H9 (cell line): Measurements from ENCODE around the gene TPPP. TPM values are rescaled to one million over a fixed set of nuclear protein-coding genes. Genes with fewer than 3 reads are reported as not detected.
"Not testable (repeated sequence)": the region's sequence is repeated elsewhere in the genome, so short reads cannot be mapped to it uniquely, and the experiment has no call there.

Experiments used
- DNase-seq: peaks from one replicate; pipeline ENCODE4 v3.0.0-alpha.2; 2017
- H2AFZ ChIP-seq: one replicate; pipeline ENCODE4 v1.6.1; 2013; ENCODE audit warnings: mild to moderate bottlenecking, low read length, control low read depth, moderate library complexity
- H2AK5ac ChIP-seq: 2 replicates; pipeline ENCODE4 v1.6.1; 2013; ENCODE audit warnings: low read length, control low read depth, mixed read lengths; ENCODE audit not compliant: insufficient read length
- H2BK120ac ChIP-seq: one replicate; pipeline ENCODE4 v1.6.1; 2013; ENCODE audit warnings: low read depth, mild to moderate bottlenecking, low read length, control low read depth, inconsistent platforms; ENCODE audit not compliant: poor library complexity, severe bottlenecking
- H2BK12ac ChIP-seq: 2 replicates; pipeline ENCODE4 v1.6.1; 2013; ENCODE audit warnings: low read length, control low read depth, mixed read lengths, low read depth; ENCODE audit not compliant: insufficient read length
- H2BK15ac ChIP-seq: 2 replicates; pipeline ENCODE4 v1.6.1; 2013; ENCODE audit warnings: low read depth, low read length, control low read depth
- H2BK20ac ChIP-seq: one replicate; pipeline ENCODE4 v1.6.1; 2013; ENCODE audit warnings: low read depth, mild to moderate bottlenecking, low read length, control low read depth, inconsistent platforms; ENCODE audit not compliant: poor library complexity, severe bottlenecking
- H2BK5ac ChIP-seq: 2 replicates; pipeline ENCODE4 v1.6.1; 2013; ENCODE audit warnings: low read length, control low read depth, mixed read lengths; ENCODE audit not compliant: insufficient read length
- H3K14ac ChIP-seq: 2 replicates; pipeline ENCODE4 v1.6.1; 2013; ENCODE audit warnings: low read length, control low read depth; ENCODE audit not compliant: insufficient read depth
- H3K18ac ChIP-seq: 2 replicates; pipeline ENCODE4 v1.6.1; 2013; ENCODE audit warnings: low read depth, mild to moderate bottlenecking, mixed read lengths, low read length, control low read depth; ENCODE audit not compliant: insufficient read length
- H3K23ac ChIP-seq: 2 replicates; pipeline ENCODE4 v1.6.1; 2013; ENCODE audit warnings: low read length, control low read depth, mixed read lengths, low read depth; ENCODE audit not compliant: insufficient read length
- H3K23me2 ChIP-seq: 2 replicates; pipeline ENCODE4 v1.6.1; 2013; ENCODE audit warnings: low read depth, mild to moderate bottlenecking, mixed read lengths, low read length, control low read depth; ENCODE audit not compliant: insufficient read length, poor library complexity, severe bottlenecking
- H3K27ac ChIP-seq: 2 replicates; pipeline ENCODE4 v1.5.1; 2013; ENCODE audit warnings: low read length, control low read depth, mixed read lengths, low read depth; ENCODE audit not compliant: insufficient read length
- H3K27me3 ChIP-seq: 2 replicates; pipeline ENCODE4 v1.6.1; 2013; ENCODE audit warnings: low read length, control low read depth, inconsistent platforms; ENCODE audit not compliant: insufficient read depth
- H3K4ac ChIP-seq: 2 replicates; pipeline ENCODE4 v1.6.1; 2013; ENCODE audit warnings: low read depth, mild to moderate bottlenecking, control low read depth, inconsistent platforms, low read length, moderate library complexity
- H3K4me1 ChIP-seq: 2 replicates; pipeline ENCODE4 v1.6.1; 2013; ENCODE audit warnings: low read length, control low read depth, inconsistent platforms; ENCODE audit not compliant: insufficient read depth
- H3K4me2 ChIP-seq: 2 replicates; pipeline ENCODE4 v1.6.1; 2013; ENCODE audit warnings: low read length, control low read depth, mixed read lengths; ENCODE audit not compliant: insufficient read length, insufficient read depth
- H3K56ac ChIP-seq: 2 replicates; pipeline ENCODE4 v1.6.1; 2013; ENCODE audit warnings: low read depth, mild to moderate bottlenecking, mixed read lengths, low read length, control low read depth; ENCODE audit not compliant: insufficient read length
- H3K79me1 ChIP-seq: 2 replicates; pipeline ENCODE4 v1.6.1; 2013; ENCODE audit warnings: low read depth, mild to moderate bottlenecking, moderate library complexity, low read length, control low read depth, inconsistent platforms; ENCODE audit not compliant: insufficient read depth, poor library complexity, severe bottlenecking
- H3K79me2 ChIP-seq: 2 replicates; pipeline ENCODE4 v1.6.1; 2013; ENCODE audit warnings: low read length, control low read depth, inconsistent platforms; ENCODE audit not compliant: insufficient read depth
- H3K9ac ChIP-seq: 2 replicates; pipeline ENCODE4 v1.6.1; 2013; ENCODE audit warnings: low read length, control low read depth, mixed read lengths; ENCODE audit not compliant: insufficient read length; ENCODE audit errors: extremely low read depth
- H3K9me3 ChIP-seq: one replicate; pipeline ENCODE4 v1.6.1; 2013; ENCODE audit warnings: low read depth, low read length, inconsistent platforms; ENCODE audit not compliant: control insufficient read depth
- H3T11ph ChIP-seq: one replicate; pipeline ENCODE4 v1.6.1; 2013; ENCODE audit warnings: mild to moderate bottlenecking, low read length, control low read depth, inconsistent platforms
- H4K20me1 ChIP-seq: one replicate; pipeline ENCODE4 v1.6.1; 2013; ENCODE audit not compliant: control insufficient read depth, insufficient read length, insufficient read depth
- H4K5ac ChIP-seq: 2 replicates; pipeline ENCODE4 v1.6.1; 2013; ENCODE audit warnings: low read depth, mild to moderate bottlenecking, mixed read lengths, low read length, control low read depth; ENCODE audit not compliant: insufficient read length
- H4K8ac ChIP-seq: replicated peaks from 2 replicates; pipeline ENCODE4 v1.6.1; 2013; ENCODE audit warnings: low read length, control low read depth, mixed read lengths, low read depth; ENCODE audit not compliant: insufficient read length
- H4K91ac ChIP-seq: 2 replicates; pipeline ENCODE4 v1.6.1; 2013; ENCODE audit warnings: low read depth, mild to moderate bottlenecking, moderate library complexity, mixed read lengths, low read length, control low read depth; ENCODE audit not compliant: insufficient read length
- H3K27ac Mint-ChIP-seq, 3 experiments: 2 replicates in 2 of 3; 3 replicates in 1 of 3; pipeline ENCODE4 v1.8.0; 2020 to 2021; ENCODE audit warnings: mixed read lengths in 3 of 3, mild to moderate bottlenecking in 1 of 3, moderate library complexity in 1 of 3
- H3K27me3 Mint-ChIP-seq: 2 replicates; pipeline ENCODE4 v1.8.0; 2021; ENCODE audit warnings: low read depth, mild to moderate bottlenecking, moderate library complexity, mixed read lengths
- H3K36me3 Mint-ChIP-seq, 3 experiments: 2 replicates in 2 of 3; 3 replicates in 1 of 3; pipeline ENCODE4 v1.8.0; 2020 to 2021; ENCODE audit warnings: low read depth in 3 of 3, mixed read lengths in 3 of 3; ENCODE audit not compliant: insufficient read depth in 1 of 3
- H3K4me1 Mint-ChIP-seq, 2 experiments: 2 replicates each; pipeline ENCODE4 v1.8.0; 2020; ENCODE audit warnings: mixed read lengths in 2 of 2
- H3K4me3 Mint-ChIP-seq, 2 experiments: 2 replicates in 1 of 2; 3 replicates in 1 of 2; pipeline ENCODE4 v1.8.0; 2020 to 2021; ENCODE audit warnings: mild to moderate bottlenecking in 2 of 2, mixed read lengths in 2 of 2, moderate library complexity in 1 of 2
- H3K9me3 Mint-ChIP-seq, 2 experiments: 2 replicates in 1 of 2; 3 replicates in 1 of 2; pipeline ENCODE4 v1.8.0; 2020; ENCODE audit warnings: mild to moderate bottlenecking in 2 of 2, mixed read lengths in 2 of 2, moderate library complexity in 1 of 2
- WGBS: extraction: QIAGEN DNeasy Blood & Tissue Kit; methylation state at CpG from one replicate; pipeline ENCODE4 v1.1.7; 2013; ENCODE audit warnings: missing lambda C conversion rate, low lambda C conversion rate, mixed read lengths; ENCODE audit not compliant: insufficient read length; ENCODE audit errors: extremely low coverage; 5-methylcytosine and 5-hydroxymethylcytosine counted together
- total RNA-seq: library from RNA; stranded (reverse); gene quantifications from 2 replicates; pipeline ENCODE4 v1.2.1, GENCODE V29; 2021

TPPP gene
- total RNA-seq, 1 experiment from 2014 or later = 0.44 TPM

- not testable (repeated sequence) for H3T11ph ChIP-seq, H2AK5ac ChIP-seq, H3K9me3 Mint-ChIP-seq, H3K9me3 ChIP-seq, H3K56ac ChIP-seq, H3K4me3 Mint-ChIP-seq, H3K79me1 ChIP-seq, H3K27ac Mint-ChIP-seq, H3K4ac ChIP-seq, H3K4me2 ChIP-seq, H3K18ac ChIP-seq, H2BK5ac ChIP-seq, H3K14ac ChIP-seq, H2BK20ac ChIP-seq, H3K4me1 Mint-ChIP-seq, H4K5ac ChIP-seq, H2AFZ ChIP-seq, H4K20me1 ChIP-seq, H3K23me2 ChIP-seq, DNase-seq, H3K79me2 ChIP-seq, H3K4me1 ChIP-seq, H3K9ac ChIP-seq, H4K8ac ChIP-seq, H2BK15ac ChIP-seq, H2BK120ac ChIP-seq, H3K36me3 Mint-ChIP-seq, H4K91ac ChIP-seq, H3K27ac ChIP-seq, H3K23ac ChIP-seq, H2BK12ac ChIP-seq, H3K27me3 ChIP-seq
- no CpG with 5 or more reads among the region's 12 CpGs for WGBS
- H3K27me3 Mint-ChIP-seq = peaks cover 35% of the 10 kb centered on the region
Measured at GRCh38 chr5:686936-687335, 6.2 kb downstream of the TPPP start.

- not testable (repeated sequence) for H3K36me3 Mint-ChIP-seq, H4K8ac ChIP-seq, H3T11ph ChIP-seq, H2BK20ac ChIP-seq, H4K20me1 ChIP-seq, H3K9me3 ChIP-seq, H3K4me1 ChIP-seq, H3K79me2 ChIP-seq, H2BK120ac ChIP-seq, H2AK5ac ChIP-seq, DNase-seq, H3K18ac ChIP-seq, H2AFZ ChIP-seq, H3K9me3 Mint-ChIP-seq, H3K56ac ChIP-seq, H3K4me2 ChIP-seq, H3K27ac ChIP-seq, H4K91ac ChIP-seq, H3K23ac ChIP-seq, H3K4me3 Mint-ChIP-seq, H3K27ac Mint-ChIP-seq, H3K79me1 ChIP-seq, H4K5ac ChIP-seq, H3K4me1 Mint-ChIP-seq, H3K23me2 ChIP-seq, H2BK15ac ChIP-seq, H3K27me3 ChIP-seq, H3K4ac ChIP-seq, H3K9ac ChIP-seq, H2BK12ac ChIP-seq, H2BK5ac ChIP-seq, H3K14ac ChIP-seq
- H3K27me3 Mint-ChIP-seq = peaks cover 36% of the 10 kb centered on the region
- no CpG with 5 or more reads among the region's 12 CpGs for WGBS
Measured at GRCh38 chr5:686172-686523, 7.0 kb downstream of the TPPP start.
